HG03280 (cell line): ENCODE measurements around the gene MTRF1.
"Not testable (repeated sequence)": the region's sequence is repeated elsewhere in the genome, so short reads cannot be mapped to it uniquely, and the experiment has no call there.

Experiments used
- ATAC-seq: cut with Tn5 transposase; IDR thresholded peaks from one replicate; pipeline ENCODE4 v1.9.1; 2021; ENCODE audit warnings: mild to moderate bottlenecking, moderate library complexity; ENCODE audit not compliant: unreplicated experiment

MTRF1 gene

GRCh38 chr13:41186481-41186880 lies 76.9 kb downstream of the MTRF1 start:
- no peak for ATAC-seq

- no peak for ATAC-seq
Observed at GRCh38 chr13:41182231-41182630, 81.1 kb downstream of the MTRF1 start.

DNA sequence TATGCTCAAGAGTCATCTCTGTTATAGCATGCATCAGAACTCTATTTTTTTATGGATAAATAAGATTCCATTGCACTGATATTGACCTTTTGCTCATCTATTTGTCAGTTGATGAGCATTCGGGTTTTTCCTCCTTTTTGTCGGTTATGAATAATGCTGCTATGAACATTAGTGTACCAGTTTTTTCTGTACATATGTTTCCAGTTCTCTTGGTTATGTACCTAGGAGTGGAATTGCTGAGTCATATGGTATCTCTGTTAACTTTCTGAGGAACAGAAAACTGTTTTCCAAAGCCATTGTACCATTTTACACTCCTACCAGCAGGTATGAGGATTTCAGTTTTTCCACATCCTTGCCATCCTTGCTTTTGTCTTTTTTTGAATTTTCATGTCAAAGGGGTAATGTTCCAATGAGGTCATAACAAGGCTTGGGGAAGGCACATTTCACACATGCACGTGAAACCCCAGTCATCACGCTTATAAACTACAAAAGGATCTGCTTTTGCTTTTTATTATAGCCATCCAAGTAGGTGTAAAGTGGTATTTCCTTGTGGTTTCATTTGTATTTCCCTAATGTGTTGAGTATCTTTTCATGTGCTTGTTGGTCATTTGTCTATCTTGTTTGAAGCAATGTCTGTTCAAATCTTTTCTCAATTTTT lies 83.7 kb downstream of the MTRF1 start:
- ATAC-seq, result no peak

DNA sequence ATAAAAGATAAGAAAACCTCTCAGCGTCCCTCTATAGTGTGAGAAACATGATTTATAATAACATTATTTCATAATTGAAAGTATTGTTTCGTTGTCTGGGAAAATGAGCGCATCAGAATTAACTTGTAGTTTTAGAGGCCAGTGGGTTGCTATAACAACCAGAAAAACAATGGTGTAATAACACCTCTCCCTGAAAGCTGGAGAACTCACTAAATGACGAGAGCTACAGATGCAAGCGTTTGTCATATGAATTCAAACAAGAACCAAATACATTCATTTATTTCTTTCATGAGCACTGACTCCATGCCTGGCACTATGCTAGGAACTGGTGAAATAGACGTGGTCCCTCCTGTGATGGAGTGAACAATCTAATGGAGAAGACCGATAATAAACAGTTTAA lies 85.3 kb downstream of the MTRF1 start:
- no peak for ATAC-seq

DNA sequence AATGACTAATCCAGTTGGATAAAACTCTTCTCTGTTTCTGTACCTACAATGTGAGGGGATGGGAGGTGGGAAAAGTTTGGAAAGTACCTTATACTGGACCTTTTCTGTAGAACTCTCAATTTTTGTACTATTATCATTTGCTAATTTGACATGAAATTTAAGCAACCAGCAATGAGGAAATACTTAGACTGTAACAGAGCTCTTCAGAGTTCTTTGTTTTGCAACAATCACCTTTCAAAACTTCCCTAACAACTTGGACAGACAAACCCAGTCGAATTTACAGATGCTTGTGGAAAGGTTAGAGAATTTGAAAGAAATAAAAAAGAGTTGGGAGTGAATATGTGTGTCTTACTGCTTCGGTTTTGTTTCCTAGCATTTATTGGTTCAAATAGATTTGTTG lies 85.8 kb downstream of the MTRF1 start:
- ATAC-seq, result no peak

DNA sequence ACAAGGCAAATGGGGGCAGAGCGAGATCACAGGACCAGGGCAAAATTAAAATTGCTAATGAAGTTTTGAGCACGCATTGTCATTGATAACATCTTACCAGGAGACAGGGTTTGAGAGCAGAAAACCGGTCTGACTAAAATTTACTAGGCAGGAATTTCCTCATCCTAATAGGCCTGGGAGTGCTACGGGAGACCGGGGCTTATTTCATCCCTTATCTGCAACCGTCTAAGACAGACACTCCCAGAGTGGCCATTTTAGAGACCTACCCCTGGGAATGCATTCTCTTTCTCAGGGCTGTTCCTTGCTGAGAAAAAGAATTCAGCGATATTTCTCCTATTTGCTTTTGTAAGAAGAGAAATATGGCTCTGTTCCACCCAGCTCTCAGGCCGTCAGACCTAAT lies 87.8 kb downstream of the MTRF1 start:
- ATAC-seq, result not testable (repeated sequence)
